Keratinocyte (primary cell): Measurements from ENCODE around the gene ADCYAP1R1. TPM values are rescaled to one million over a fixed set of nuclear protein-coding genes. Genes with fewer than 3 reads are reported as not detected.
A peak's percentile ranks its signal among the peaks of the same experiment; 100 is the strongest.

Experiments used
- DNase-seq: peaks from one replicate; pipeline ENCODE4 v3.0.0-alpha.2; 2011; ENCODE audit warnings: low read depth, missing footprints, low spot score
- FAIRE-seq: peaks from 2 replicates; lab custom pipeline; 2011; peaks lifted over from hg19 to GRCh38; lab: Jason Lieb, UNC
- H2AFZ ChIP-seq: 2 replicates; pipeline ENCODE4 v1.6.0; 2012; ENCODE audit warnings: low read length, control low read depth, inconsistent platforms; ENCODE audit not compliant: control insufficient read depth
- H3K27ac ChIP-seq: 2 replicates; pipeline ENCODE4 v1.5.1; 2011; ENCODE audit warnings: low read length; ENCODE audit not compliant: control insufficient read depth, insufficient read depth
- H3K27me3 ChIP-seq: 3 replicates; pipeline ENCODE4 v1.6.0; 2011; ENCODE audit warnings: low read length; ENCODE audit not compliant: control insufficient read depth, insufficient read depth; ENCODE audit errors: extremely low read depth
- H3K36me3 ChIP-seq, 2 experiments: 2 replicates in 1 of 2; 3 replicates in 1 of 2; pipeline ENCODE4 v1.5.1; 2011; ENCODE audit warnings: low read length in 2 of 2, mild to moderate bottlenecking in 1 of 2; ENCODE audit not compliant: control insufficient read depth in 2 of 2, insufficient read depth in 2 of 2; ENCODE audit errors: extremely low read depth in 1 of 2
- H3K4me1 ChIP-seq: 3 replicates; pipeline ENCODE4 v1.5.1; 2011; ENCODE audit warnings: low read length; ENCODE audit not compliant: control insufficient read depth, insufficient read depth; ENCODE audit errors: extremely low read depth
- H3K4me2 ChIP-seq: 3 replicates; pipeline ENCODE4 v1.6.0; 2011; ENCODE audit warnings: low read depth, low read length; ENCODE audit not compliant: control insufficient read depth, insufficient read depth; ENCODE audit errors: extremely low read depth
- H3K4me3 ChIP-seq, 3 experiments: fragments of 200-600 bp in 1 of 3; sonication (generic) in 1 of 3; 2 replicates in 2 of 3; 3 replicates in 1 of 3; pipeline ENCODE4 v1.5.1; 2011 to 2016; ENCODE audit warnings: low read length in 3 of 3, mild to moderate bottlenecking in 3 of 3, control low read depth in 2 of 3, inconsistent platforms in 1 of 3, low read depth in 1 of 3, mixed read lengths in 1 of 3, mixed run types in 1 of 3, moderate library complexity in 1 of 3; ENCODE audit not compliant: control insufficient read depth in 2 of 3, insufficient read depth in 2 of 3; ENCODE audit errors: extremely low read depth in 1 of 3
- H3K79me2 ChIP-seq: 2 replicates; pipeline ENCODE4 v1.6.0; 2012; ENCODE audit warnings: low read length; ENCODE audit not compliant: control insufficient read depth, insufficient read depth
- H3K9ac ChIP-seq: 3 replicates; pipeline ENCODE4 v1.6.0; 2011; ENCODE audit warnings: low read length; ENCODE audit not compliant: control insufficient read depth, insufficient read depth; ENCODE audit errors: extremely low read depth
- H3K9me1 ChIP-seq: 3 replicates; pipeline ENCODE4 v1.6.0; 2011; ENCODE audit warnings: low read length; ENCODE audit not compliant: control insufficient read depth, insufficient read depth; ENCODE audit errors: extremely low read depth
- H3K9me3 ChIP-seq: 2 replicates; pipeline ENCODE4 v1.5.1; 2012; ENCODE audit warnings: low read depth, low read length; ENCODE audit not compliant: control insufficient read depth
- H4K20me1 ChIP-seq: 3 replicates; pipeline ENCODE4 v1.6.0; 2011; ENCODE audit warnings: low read length; ENCODE audit not compliant: control insufficient read depth, insufficient read depth; ENCODE audit errors: extremely low read depth
- EZH2 ChIP-seq: IDR thresholded peaks from one replicate; pipeline ENCODE4 v1.6.1; 2012; ENCODE audit warnings: inconsistent platforms, mild to moderate bottlenecking, low read length, moderate library complexity
- dilution Hi-C: fragments of 300-500 bp; cut with MboI; formaldehyde crosslinking; loops from one replicate; pipeline ENCODE4 v1.7.0; 2020; ENCODE audit warnings: low sequenced_read_pairs; ENCODE audit not compliant: extremely low pct_ligation_motif_present
- polyA plus RNA-seq, 5 experiments: library from polyadenylated mRNA; depleted of rRNA in 3 of 5; stranded (reverse) in 3 of 5; stranded (forward) in 1 of 5; unstranded in 1 of 5; fragments of >200 nt; gene quantifications; 1 replicate in 1 of 5; 2 replicates in 3 of 5; 3 replicates in 1 of 5; pipeline versions ENCODE4 v1.2.1 to v1.2.3, GENCODE V29; 2011 to 2012; ENCODE audit warnings: missing spikeins in 2 of 5, low read depth in 1 of 5, low replicate concordance in 1 of 5
- TF ChIP-seq, protein P1 (sequence below), 3 experiments: IDR thresholded peaks in 1 of 3; conservative IDR thresholded peaks in 1 of 3; optimal IDR thresholded peaks in 1 of 3; 2 replicates in 2 of 3; 3 replicates in 1 of 3; pipeline versions ENCODE3 to v1.5.1; 2011; ENCODE audit warnings: low read length in 3 of 3, mild to moderate bottlenecking in 3 of 3, moderate library complexity in 2 of 3, control low read depth in 1 of 3, inconsistent platforms in 1 of 3; ENCODE audit not compliant: insufficient read depth in 2 of 3; ENCODE audit errors: extremely low read depth in 1 of 3

Gene ADCYAP1R1
- polyA plus RNA-seq, 1 donor (not counting 4 experiments of a cell fraction or from before 2014, with no cell fraction given): not detected

DNA sequence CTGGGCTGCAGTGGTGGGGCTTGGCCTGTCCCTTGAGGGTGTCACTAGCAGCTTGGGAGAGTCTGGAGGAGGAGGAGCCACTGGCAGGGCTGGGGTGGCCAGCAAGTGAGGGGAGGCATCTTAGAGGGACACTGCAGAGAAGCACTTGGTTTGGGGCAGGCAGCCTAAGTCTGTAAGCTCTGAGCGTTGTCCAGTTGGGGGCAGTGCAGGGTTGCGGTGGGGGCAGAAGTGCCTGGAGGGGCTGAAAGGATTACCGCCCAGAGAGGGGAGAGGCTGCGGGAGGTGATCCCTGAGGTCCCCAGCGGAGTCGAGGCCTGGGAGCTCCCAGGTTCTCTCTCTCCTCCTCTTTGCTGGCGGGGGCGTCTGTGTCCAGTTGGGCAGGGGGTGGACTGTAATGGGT is 7.4 kb downstream of the ADCYAP1R1 start:
- dilution Hi-C loops: no loop called here
- peaks cover 23% of the 10 kb centered on the region for H3K27me3 ChIP-seq

DNA sequence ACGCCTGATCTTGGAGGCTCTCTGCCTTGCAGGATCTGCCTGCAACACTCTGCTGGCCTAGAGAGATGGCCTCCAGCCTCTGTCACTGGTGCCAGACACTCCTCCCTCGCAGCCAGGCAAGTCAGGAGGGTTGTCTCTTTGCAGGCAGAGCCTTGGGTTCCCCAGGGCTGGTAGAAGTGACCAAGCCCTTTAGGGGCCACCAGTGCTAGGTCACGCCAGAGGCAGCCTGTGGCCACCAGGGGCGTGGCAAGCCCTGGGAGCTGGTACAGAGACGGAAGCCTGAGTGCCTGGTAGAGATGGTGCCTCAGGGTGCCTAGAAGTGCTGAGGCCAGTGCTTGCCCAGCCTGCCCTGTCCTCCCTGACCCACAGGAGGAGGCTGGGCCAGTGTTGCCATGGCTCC is 9.1 kb downstream of the ADCYAP1R1 start:
- Histone ChIP-seq H3K36me3 (no peaks in the 10 kb centered on the region), H3K9me1 (no peaks in the 10 kb centered on the region), H3K4me1 (no peaks in the 10 kb centered on the region), H3K9me3 (no peaks in the 10 kb centered on the region), H3K27ac (no peak overlapping the region), H3K4me2 (no peak overlapping the region), H4K20me1 (no peaks in the 10 kb centered on the region), H2AFZ (no peak overlapping the region), H3K27me3 (peaks cover 12% of the 10 kb centered on the region), H3K79me2 (no peaks in the 10 kb centered on the region), H3K9ac (no peak overlapping the region), H3K4me3 (no peak overlapping the region)
- TF ChIP-seq, protein P1, sequence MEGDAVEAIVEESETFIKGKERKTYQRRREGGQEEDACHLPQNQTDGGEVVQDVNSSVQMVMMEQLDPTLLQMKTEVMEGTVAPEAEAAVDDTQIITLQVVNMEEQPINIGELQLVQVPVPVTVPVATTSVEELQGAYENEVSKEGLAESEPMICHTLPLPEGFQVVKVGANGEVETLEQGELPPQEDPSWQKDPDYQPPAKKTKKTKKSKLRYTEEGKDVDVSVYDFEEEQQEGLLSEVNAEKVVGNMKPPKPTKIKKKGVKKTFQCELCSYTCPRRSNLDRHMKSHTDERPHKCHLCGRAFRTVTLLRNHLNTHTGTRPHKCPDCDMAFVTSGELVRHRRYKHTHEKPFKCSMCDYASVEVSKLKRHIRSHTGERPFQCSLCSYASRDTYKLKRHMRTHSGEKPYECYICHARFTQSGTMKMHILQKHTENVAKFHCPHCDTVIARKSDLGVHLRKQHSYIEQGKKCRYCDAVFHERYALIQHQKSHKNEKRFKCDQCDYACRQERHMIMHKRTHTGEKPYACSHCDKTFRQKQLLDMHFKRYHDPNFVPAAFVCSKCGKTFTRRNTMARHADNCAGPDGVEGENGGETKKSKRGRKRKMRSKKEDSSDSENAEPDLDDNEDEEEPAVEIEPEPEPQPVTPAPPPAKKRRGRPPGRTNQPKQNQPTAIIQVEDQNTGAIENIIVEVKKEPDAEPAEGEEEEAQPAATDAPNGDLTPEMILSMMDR (optimal IDR thresholded peaks at IDR 0.05 in 1 of 3, IDR thresholded peaks at IDR 0.05 in 1 of 3, conservative IDR thresholded peaks at IDR 0.05 in 1 of 3; ENCODE audit: extremely low read depth in 1 of 3, insufficient read depth in 2 of 3, low read length in 3 of 3): no peak
- TF ChIP-seq EZH2: no peak
- no peak for FAIRE-seq
- DNase-seq: no peak
- dilution Hi-C loops: no loop called here

More for the DNA sequence above, 7.4 kb downstream of the ADCYAP1R1 start:
- Histone ChIP-seq H2AFZ (no peak overlapping the region), H3K4me2 (no peak overlapping the region), H3K27ac (no peak overlapping the region), H3K9ac (no peak overlapping the region), H3K36me3 (no peaks in the 10 kb centered on the region), H3K9me3 (no peaks in the 10 kb centered on the region), H3K79me2 (no peaks in the 10 kb centered on the region), H3K4me3 (no peak overlapping the region), H3K9me1 (no peaks in the 10 kb centered on the region), H4K20me1 (no peaks in the 10 kb centered on the region), H3K4me1 (no peaks in the 10 kb centered on the region)
- no peak for FAIRE-seq
- TF ChIP-seq EZH2: no peak
- TF ChIP-seq, protein P1 (optimal IDR thresholded peaks at IDR 0.05 in 1 of 3, IDR thresholded peaks at IDR 0.05 in 1 of 3, conservative IDR thresholded peaks at IDR 0.05 in 1 of 3; ENCODE audit: extremely low read depth in 1 of 3, insufficient read depth in 2 of 3, low read length in 3 of 3): peak in 2 of 3 experiments; percentile 7 to 23
- DNase-seq: no peak
